Adrenal gland (tissue), 12 donors: ENCODE measurements around the gene DHCR24. TPM values are rescaled to one million over a fixed set of nuclear protein-coding genes. Genes with fewer than 3 reads are reported as not detected.
A peak's percentile ranks its signal among the peaks of the same experiment; 100 is the strongest.

ENCODE experiments used
- DNase-seq, 7 donors: peaks; one replicate each; pipeline ENCODE4 v3.0.0-alpha.2; 2019 to 2020
- H3K27ac ChIP-seq, 5 donors: fragments of 200-600 bp; sonication (generic) in 4 of 5; 1 replicate in 3 of 5; 2 replicates in 2 of 5; pipeline versions ENCODE4 v1.5.1 to v1.8.0; 2016 to 2020; ENCODE audit warnings: mild to moderate bottlenecking in 1 of 5
- H3K27me3 ChIP-seq: fragments of 200-600 bp; 2 replicates; pipeline ENCODE4 v1.8.0; 2021
- H3K36me3 ChIP-seq, 2 donors: fragments of 200-600 bp; replicated peaks in 1 of 2; 1 replicate in 1 of 2; 2 replicates in 1 of 2; pipeline versions ENCODE4 v1.5.1 to v1.8.0; 2018 to 2022
- H3K4me1 ChIP-seq, 2 donors: fragments of 200-600 bp; replicated peaks in 1 of 2; 1 replicate in 1 of 2; 2 replicates in 1 of 2; pipeline versions ENCODE4 v1.5.1 to v1.8.0; 2018 to 2021
- H3K4me3 ChIP-seq, 4 donors: fragments of 200-600 bp; sonication (generic) in 3 of 4; one replicate each; pipeline ENCODE4 v1.5.1; 2016 to 2018
- H3K9me3 ChIP-seq, 3 donors: fragments of 200-600 bp; sonication (generic) in 1 of 3; replicated peaks in 1 of 3; 1 replicate in 2 of 3; 2 replicates in 1 of 3; pipeline versions ENCODE4 v1.5.1 to v1.8.0; 2016 to 2021
- POLR2A ChIP-seq, 2 donors: fragments of 450-650 bp; IDR thresholded peaks; one replicate each; pipeline ENCODE4 v1.6.1; 2017; ENCODE audit warnings: antibody characterized with exemption in 2 of 2, mild to moderate bottlenecking in 2 of 2, moderate library complexity in 1 of 2
- WGBS, 4 donors: extraction: QIAGEN DNeasy Blood & Tissue Kit in 2 of 4; methylation state at CpG; one replicate each; pipeline versions ENCODE4 v1.1.5 to v1.1.7; 2013 to 2017; 5-methylcytosine and 5-hydroxymethylcytosine counted together
- intact Hi-C, 2 donors: fragments of 100-400 bp; cut with DNase I; formaldehyde crosslinking; loops; one replicate each; pipeline versions ENCODE4 v1.14.1 to v1.15.0; 2022 to 2023
- polyA plus RNA-seq, 3 donors: library from polyadenylated mRNA; stranded (reverse); fragments of 200-250 nt in 2 of 3; fragments of 350-450 nt in 1 of 3; fragmentation: Illumina TruSeq in 1 of 3; extraction: RNeasy Lipid Tissue Mini Kit (QIAGEN cat#74804) in 1 of 3; gene quantifications; one replicate each; pipeline ENCODE4 v1.2.3, GENCODE V29; 2013 to 2014
- total RNA-seq, 9 donors: library from RNA; depleted of rRNA in 4 of 9; stranded (reverse); fragments of >200 nt in 4 of 9; fragments of 120-200 nt in 1 of 9; fragmentation: NEBNext Ultra II Directional in 1 of 9; extraction: Animal tissue kit (Norgen Biotek cat#: 25700) in 1 of 9; gene quantifications; one replicate each; pipeline versions ENCODE4 v1.1.0 to v1.2.4, GENCODE V29; 2013 to 2023
- TF ChIP-seq, protein P1 (sequence below), 6 experiments: fragments of 450-650 bp in 4 of 6; fragments of 200-600 bp in 2 of 6; sonication (generic) in 1 of 6; IDR thresholded peaks; 1 replicate in 5 of 6; 2 replicates in 1 of 6; pipeline versions ENCODE4 v1.5.1 to v1.8.0; 2016 to 2021; ENCODE audit warnings: antibody characterized with exemption in 6 of 6, mild to moderate bottlenecking in 2 of 6, moderate library complexity in 1 of 6
- donor health status: healthy with polysubstance abuse.
- donor health status: Bipolar disorder and iron deficiency.
- donor health status: DM: yes; HTN: yes; CAD: no.
- donor health status: DM: no; HTN: no; CAD: no.
- donor health status: DM: no; HTN: no; CAD: no.
- donor health status: DM: yes; HTN: yes; CAD: no.

DHCR24 gene
- total and polyA plus RNA-seq, 12 donors, result 138 to 4,801 (median 2,741) TPM

DNA sequence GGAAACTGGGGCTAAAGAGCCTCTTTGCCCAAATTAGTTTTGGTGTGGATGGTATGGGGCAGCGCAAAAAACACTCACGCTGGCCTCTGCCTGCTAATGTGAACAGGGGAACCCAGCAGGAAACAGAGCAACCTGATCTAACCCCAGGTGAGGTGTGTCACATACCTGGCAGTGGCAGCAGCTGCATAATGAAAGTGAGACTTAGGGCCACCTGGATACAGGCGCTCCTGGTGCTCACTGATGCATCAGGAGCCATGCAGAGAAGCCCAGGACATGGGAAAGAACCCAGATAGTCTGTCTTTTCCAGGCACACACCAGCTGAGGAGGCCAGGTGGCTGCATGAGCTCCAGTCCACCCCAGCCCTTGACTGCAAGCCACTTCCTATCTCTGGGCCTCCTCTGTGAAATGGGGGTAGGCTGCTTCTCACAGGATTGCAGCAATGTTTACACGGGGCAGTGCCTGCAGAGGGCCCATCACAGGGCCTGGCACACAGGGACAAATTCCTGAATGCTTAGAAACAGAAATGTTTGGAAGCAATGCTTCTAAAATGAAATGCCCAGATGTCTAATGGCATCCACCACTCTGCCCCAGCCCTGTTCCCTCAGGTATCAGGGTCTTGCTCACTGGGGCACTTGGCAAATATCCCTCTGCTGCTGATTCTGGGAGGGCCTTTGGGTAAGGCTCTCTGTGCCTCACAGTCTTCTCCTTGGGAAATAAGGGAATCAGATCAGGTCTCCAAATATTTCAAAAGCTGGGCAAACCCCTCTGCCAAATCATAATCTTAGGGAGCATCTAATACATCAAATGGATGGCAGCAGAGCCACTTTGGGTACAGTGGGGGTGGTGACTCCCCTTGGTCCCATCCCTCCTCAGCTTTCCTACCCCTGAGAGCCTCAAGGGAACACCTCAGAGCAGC, 19.9 kb downstream of the DHCR24 start:
- Histone ChIP-seq H3K36me3 (peaks cover 0 to 82% of the 10 kb centered on the region in 2 donors), H3K9me3 (no peaks in the 10 kb centered on the region), H3K27ac (peak overlapping the region in 2 of 5 donors; percentile 35 to 36), H3K4me3 (no peak overlapping the region), H3K27me3 (no peaks in the 10 kb centered on the region), H3K4me1 (peaks cover 0 to 68% of the 10 kb centered on the region in 2 donors)
- TF ChIP-seq, protein P1, sequence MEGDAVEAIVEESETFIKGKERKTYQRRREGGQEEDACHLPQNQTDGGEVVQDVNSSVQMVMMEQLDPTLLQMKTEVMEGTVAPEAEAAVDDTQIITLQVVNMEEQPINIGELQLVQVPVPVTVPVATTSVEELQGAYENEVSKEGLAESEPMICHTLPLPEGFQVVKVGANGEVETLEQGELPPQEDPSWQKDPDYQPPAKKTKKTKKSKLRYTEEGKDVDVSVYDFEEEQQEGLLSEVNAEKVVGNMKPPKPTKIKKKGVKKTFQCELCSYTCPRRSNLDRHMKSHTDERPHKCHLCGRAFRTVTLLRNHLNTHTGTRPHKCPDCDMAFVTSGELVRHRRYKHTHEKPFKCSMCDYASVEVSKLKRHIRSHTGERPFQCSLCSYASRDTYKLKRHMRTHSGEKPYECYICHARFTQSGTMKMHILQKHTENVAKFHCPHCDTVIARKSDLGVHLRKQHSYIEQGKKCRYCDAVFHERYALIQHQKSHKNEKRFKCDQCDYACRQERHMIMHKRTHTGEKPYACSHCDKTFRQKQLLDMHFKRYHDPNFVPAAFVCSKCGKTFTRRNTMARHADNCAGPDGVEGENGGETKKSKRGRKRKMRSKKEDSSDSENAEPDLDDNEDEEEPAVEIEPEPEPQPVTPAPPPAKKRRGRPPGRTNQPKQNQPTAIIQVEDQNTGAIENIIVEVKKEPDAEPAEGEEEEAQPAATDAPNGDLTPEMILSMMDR (IDR thresholded peaks at IDR 0.05), result no peak
- no peak for TF ChIP-seq POLR2A (IDR thresholded peaks at IDR 0.05)
- DNase-seq, result peak in 3 of 7 donors; percentile 21 to 46 (median 37)
- intact Hi-C loops, result no loop called here
- WGBS, 4 donors, result 51 to 81% (median 71%) methylated on average over 2 to 4 of the region's 4 CpGs

DNA sequence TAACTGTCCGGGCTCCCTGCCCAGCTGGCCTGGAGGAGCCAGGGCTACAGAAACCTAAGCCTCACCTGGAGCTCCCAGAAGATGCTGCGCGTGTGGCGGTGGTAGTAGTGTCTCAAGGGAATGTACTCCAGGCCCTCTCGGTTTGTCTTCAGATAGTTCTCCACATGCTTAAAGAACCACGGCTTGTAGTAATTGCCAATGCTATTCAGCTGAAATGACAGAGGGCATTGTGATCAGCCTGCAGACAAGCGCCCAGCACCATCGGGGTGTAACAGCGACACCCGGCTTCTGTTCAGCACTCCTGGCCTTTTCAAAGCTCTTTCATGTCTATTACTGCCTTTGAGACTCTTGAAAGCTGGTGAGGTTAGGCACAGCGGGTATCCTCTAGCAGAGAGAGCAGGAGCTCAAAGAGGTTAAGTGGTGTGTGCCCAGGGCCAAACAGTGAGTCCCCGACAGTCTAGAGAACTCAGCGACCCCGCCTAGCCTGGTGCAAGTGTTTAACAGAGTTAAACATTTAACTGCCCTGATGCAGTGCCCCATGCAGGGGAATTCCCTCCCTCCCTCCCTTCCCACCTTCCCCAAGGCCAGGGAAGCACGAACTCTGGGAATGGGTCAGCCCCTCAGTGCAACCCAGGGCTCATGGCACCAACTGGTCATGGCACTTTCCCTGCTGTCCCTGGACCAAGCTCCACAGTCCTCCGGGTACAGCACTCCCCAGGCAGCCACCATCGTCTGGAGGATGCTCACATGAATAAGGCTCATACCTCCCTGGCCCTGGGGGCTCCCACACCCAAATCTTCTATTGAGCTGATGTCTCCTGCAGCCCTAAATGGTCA, 21.5 kb downstream of the DHCR24 start:
- 70 to 90% (median 74%) methylated on average over 6 to 17 of the region's 17 CpGs for WGBS, 4 donors
- intact Hi-C loops, result no loop called here

DNA sequence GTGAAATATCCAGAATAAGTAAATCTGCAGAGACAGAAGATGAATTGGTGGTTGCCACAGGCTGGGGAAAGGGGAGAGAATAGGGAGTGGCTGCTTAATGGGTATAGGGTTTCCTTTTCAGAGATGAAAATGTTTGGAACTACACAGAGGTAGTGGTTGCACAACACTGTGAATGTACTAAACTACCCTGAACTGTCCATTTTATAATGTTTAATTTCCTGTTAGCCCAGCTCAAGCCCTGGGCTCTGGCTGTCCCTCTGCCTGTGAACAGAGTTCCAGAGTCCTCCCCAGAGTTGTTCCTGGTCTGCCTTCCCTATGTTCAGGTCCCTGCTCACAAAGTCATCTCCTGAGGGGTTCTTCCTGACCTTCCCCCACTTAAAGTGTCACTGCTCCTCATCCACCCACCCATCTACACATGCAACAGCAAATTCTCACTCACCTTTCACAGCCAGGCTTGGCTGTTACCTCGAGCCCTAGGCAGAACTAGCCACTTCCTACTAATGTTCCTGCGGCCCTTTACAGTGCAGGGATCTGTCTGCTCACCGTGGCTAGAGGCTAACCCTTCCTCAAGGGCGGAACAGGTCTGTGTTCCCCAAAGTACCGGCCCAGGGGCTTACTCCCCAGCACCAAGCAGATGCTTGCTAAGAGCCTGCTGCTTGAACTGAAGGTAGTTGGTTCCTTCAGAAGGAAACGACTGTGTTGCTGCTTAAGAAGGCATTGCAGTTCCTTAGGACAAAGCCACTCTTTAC, 22.4 kb downstream of the DHCR24 start:
- no peaks in the 10 kb centered on the region for H3K27me3 ChIP-seq
- no peak overlapping the region for H3K4me3 ChIP-seq
- intact Hi-C loops, result no loop called here
- TF ChIP-seq POLR2A (IDR thresholded peaks at IDR 0.05), result no peak
- TF ChIP-seq, protein P1 (IDR thresholded peaks at IDR 0.05), result no peak
- peaks cover 19 to 80% of the 10 kb centered on the region in 2 donors for H3K4me1 ChIP-seq
- H3K36me3 ChIP-seq, result peaks cover 0 to 71% of the 10 kb centered on the region in 2 donors
- no peaks in the 10 kb centered on the region for H3K9me3 ChIP-seq
- DNase-seq, result peak in 4 of 7 donors; percentile 3 to 34 (median 18)
- peak overlapping the region in 3 of 5 donors; percentile 8 to 69 (median 39) for H3K27ac ChIP-seq
- 69 to 81% (median 76%) methylated on average over 6 of the region's 6 CpGs for WGBS, 4 donors

More for the DNA sequence above, 21.5 kb downstream of the DHCR24 start:
- Histone ChIP-seq H3K9me3 (no peaks in the 10 kb centered on the region), H3K36me3 (peaks cover 0 to 72% of the 10 kb centered on the region in 2 donors), H3K4me3 (no peak overlapping the region), H3K4me1 (peaks cover 14 to 76% of the 10 kb centered on the region in 2 donors), H3K27ac (peak overlapping the region in 3 of 5 donors; percentile 8 to 69 (median 39)), H3K27me3 (no peaks in the 10 kb centered on the region)
- no peak for TF ChIP-seq POLR2A (IDR thresholded peaks at IDR 0.05)
- TF ChIP-seq, protein P1 (IDR thresholded peaks at IDR 0.05), result no peak
- DNase-seq, result peak in 3 of 7 donors; percentile 33 to 53 (median 37)
